GM12872 (cell line): ENCODE results near the gene ACOT6.

Source experiments
- TF ChIP-seq, protein P1 (sequence below): IDR thresholded peaks from 3 replicates; pipeline ENCODE4 v1.5.1; 2011; ENCODE audit warnings: low read depth, mild to moderate bottlenecking, low read length, moderate library complexity; ENCODE audit not compliant: insufficient read depth

Gene ACOT6

DNA sequence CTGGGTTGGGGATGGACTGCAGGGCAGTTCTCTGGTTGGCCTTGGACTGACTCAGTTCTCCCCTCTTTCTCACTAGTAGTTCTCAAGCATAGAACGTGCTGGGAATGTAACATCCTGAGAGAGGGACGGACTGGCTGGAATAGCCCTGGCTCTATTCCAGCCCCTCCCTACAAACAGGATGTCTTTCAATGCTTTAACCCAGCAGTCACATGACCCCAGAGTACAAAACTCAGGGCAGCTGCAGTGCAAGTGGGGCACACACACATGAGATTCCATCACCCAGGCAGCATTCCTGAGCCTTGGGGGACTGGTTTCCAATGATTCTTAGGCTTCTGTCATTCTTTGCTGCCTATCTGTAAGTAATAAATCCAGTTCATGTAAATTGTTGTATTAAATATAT, 1.6 kb upstream of the ACOT6 start:
- TF ChIP-seq, protein P1, sequence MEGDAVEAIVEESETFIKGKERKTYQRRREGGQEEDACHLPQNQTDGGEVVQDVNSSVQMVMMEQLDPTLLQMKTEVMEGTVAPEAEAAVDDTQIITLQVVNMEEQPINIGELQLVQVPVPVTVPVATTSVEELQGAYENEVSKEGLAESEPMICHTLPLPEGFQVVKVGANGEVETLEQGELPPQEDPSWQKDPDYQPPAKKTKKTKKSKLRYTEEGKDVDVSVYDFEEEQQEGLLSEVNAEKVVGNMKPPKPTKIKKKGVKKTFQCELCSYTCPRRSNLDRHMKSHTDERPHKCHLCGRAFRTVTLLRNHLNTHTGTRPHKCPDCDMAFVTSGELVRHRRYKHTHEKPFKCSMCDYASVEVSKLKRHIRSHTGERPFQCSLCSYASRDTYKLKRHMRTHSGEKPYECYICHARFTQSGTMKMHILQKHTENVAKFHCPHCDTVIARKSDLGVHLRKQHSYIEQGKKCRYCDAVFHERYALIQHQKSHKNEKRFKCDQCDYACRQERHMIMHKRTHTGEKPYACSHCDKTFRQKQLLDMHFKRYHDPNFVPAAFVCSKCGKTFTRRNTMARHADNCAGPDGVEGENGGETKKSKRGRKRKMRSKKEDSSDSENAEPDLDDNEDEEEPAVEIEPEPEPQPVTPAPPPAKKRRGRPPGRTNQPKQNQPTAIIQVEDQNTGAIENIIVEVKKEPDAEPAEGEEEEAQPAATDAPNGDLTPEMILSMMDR: no peak

- TF ChIP-seq, protein P1: no peak
Measured at GRCh38 chr14:73613046-73613383, 698 bp downstream of the ACOT6 start.

DNA sequence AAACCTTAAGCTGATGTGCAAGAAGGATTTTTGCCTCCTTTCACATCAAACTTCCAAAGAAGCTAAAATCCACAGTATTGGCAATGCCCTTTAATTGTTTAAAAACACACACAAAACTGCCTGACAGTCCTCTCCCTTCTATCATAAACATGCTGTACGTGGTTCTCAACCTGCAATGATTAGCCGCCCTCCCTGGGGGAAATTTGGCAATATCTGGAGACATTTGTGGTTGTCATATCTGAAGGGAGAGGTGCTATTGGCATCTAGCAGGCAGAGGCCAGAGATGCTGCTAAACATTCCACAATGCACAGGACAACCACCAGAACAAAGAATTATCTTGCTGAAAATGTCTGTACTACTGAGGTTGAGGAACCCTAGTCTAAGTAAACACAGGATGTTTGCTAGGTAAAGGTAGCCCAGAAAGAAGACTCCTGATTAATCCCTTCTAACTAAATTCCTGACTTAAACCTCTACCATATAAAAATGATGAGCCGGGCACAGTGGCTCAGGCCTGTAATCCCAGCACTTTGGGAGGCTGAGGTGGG, 1.2 kb downstream of the ACOT6 start:
- TF ChIP-seq, protein P1: no peak

DNA sequence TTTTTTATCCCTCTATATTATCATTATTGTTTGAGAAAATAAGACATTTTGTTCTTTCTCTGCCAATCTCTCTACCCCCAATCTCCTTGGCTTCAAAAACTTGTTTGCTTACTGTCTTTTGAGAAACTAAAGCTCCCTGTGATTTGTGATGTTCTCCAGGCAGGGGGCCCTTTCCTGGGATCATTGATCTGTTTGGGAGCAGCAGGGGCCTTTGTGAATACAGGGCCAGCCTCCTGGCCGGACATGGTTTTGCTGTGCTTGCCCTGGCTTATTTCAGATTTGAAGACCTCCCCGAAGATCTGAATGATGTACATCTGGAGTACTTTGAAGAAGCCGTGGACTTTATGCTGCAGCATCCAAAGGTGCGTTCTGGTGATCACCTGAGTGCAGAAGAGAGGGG, 4.5 kb downstream of the ACOT6 start:
- TF ChIP-seq, protein P1: no peak

- TF ChIP-seq, protein P1: no peak
Measured at GRCh38 chr14:73619524-73619923, 7.2 kb downstream of the ACOT6 start.

DNA sequence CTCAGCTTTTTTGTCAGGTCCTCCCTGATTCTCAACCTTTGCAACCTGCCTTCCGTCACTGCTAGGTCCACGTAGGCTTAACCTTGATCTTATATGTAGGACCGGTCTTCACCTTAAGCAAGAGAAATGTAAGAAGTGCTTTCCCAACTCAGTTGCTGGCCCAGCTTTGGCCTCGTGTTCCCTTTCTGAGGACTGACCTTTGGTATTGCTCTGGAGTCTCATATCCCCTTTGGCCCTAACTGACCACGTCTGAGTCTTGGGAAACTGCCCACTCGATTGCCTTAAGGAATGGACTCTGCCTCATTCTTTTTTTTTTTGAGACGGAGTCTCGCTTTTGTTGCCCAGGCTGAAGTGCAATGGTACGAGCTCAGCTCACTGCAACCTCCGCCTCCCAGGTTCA, 8.0 kb downstream of the ACOT6 start:
- TF ChIP-seq, protein P1: no peak

DNA sequence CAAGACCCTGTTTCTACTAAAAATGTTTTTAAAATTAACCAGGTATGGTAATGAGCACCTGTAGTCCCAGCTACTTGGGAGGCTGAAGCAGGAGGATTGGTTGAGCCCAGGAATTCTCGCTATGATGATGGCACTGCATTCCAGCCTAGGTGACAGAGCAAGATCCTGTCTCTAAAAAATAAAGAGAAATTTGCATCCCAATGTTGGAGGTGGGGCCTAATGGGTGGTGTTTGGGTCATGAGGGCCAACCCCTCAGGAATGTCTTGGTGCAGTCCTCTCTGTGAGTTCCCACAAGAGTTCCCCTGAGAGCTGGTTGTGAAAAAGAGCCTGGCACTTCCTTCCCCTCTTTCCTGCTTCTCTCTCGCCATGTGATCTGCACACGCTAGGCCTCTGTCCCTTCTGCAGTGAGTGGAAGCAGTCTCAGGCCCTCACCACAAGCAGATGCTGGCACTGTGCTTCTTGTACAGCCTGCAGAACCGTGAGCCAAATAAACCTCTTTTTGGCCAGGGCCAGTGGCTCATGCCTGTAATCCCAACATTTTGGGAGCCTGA, 11.3 kb downstream of the ACOT6 start:
- TF ChIP-seq, protein P1: no peak
